ENCODE results near the gene RAB6B.

The RAB6B gene

DNA sequence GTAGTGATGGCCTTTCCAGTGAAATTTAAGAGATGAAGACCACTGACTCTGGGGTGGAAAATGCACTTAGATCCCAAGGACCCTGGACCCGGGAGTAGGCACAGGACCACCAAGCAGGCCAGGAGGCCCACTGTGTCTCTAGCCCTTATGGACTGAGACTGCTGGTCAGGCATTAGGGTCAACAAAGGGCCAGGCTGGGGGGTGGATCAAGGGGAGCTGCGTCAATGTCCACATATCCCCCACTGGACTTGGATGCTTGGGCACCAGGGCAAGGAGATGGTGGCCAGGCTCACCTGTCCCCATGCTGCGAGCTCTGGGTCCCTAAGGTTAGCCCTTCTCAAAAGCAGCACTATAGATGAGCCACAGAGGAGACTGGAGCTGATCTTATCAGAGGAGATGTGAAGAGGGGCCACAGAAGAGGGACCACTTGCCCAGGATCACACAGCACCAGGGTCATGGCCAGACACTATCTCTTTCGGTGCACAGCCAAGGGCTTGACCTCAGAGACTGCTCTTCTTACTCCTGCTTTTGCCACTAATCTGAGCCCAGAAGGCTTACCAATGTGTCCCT is 14.7 kb downstream of the RAB6B start:
- no peak for DNase-seq (ENCODE audit: low spot score)

DNA sequence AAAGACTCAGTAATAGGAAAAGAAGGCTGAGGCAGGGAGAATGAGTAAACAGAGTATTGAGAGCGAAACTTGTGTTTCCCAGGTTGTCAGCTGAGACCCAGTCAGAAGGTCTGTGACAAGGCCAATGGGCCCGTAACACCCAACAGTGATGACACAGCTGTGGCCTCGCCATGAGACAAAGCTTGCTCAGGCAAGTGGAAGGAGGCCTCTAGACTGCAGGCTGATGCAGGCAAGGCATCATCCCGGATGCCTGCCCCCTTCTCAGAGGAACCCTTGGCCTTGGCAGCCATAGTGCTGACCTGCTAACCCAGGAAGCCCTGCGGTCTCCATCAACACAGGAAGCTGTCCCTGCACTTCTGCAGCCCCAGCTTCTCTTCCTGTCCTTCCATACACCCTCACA is 15.4 kb downstream of the RAB6B start:
- DNase-seq (ENCODE audit: low spot score) = no peak

DNA sequence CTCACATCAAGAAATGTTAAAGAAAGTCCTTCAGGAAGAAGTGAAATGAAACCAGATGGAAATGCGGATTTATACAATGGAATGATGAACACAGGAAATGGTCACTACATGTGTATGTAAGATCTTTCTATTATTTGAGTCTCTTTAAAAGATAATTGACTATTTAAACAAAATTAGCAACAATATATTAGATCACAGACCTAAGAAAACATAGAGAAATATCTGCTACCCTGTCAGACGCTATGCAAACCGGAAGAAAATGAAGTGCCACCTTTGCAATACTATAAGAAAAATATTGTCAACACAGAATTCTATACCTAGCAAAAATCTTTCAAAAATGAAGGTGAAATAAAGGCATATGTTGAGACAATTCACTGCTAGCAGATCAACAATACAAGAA is 17.2 kb downstream of the RAB6B start:
- no peak for DNase-seq (ENCODE audit: low spot score)

DNA sequence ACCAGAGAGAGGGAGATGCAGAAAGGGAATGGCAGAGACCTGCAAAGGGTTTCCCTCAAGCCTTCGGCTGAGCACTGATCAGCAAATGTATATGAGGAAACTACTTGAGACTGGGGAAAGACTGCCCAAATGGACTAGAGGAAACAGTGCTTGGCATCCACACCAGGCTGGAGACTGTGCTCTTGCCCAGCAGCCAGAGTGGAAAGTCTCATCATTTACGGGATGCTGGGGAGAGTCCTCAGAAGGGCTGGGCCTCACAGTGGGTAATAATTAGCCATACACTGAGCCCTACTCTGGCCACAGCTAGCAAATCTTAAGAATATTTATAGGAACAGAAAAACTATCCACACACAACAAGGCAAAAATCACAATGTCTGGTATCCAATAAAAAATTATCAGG is 18.5 kb downstream of the RAB6B start:
- no peak for DNase-seq (ENCODE audit: low spot score)

DNA sequence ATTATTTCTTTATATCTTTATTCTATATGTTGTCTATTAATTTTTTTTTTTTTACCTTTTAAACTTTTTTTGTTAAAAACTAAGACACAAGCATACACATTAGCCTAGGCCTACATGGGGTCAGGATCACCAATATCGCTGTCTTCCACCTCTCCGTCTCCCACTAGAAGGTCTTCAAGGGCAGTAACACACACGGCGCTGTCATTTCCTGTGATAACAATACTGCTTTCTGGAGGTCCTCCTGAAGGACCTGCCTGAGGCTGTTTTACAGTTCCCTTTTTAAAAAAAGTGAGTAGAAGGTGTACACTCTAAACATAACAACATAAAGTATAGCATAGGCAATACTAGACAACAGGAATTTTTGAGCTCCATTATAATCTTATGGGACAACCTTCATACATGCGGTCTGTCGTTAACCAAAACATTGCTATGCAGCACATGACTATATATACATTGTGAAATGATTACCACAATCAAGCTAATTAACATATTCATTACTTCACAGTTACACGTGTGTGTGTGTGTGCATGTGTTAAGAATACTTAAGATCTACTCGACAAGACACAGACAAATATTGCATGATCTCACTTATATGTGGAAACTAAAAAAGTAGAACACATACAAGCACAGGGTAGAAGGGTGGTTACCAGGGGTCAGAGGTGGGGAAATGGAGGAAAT is 20.8 kb downstream of the RAB6B start:
- DNase-seq (ENCODE audit: low spot score) = no peak

DNA sequence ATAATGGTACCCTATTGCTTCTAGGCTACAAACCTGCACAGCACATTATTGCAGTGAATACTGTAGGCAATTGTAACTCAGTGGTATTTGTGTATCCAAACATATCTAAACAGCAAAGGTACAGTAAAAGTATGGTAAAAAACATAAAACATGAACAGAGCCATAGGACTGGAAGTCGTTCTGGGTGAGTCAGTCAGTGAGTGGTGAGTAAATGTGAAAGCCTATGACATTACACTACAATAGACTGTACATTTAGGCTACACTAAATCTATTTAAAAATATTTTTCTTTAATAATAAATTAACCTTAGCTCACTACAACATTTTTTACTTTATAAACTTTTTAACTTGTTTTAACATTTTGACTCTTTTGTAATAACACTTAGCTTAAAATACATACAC is 21.3 kb downstream of the RAB6B start:
- no peak for DNase-seq (ENCODE audit: low spot score)

DNA sequence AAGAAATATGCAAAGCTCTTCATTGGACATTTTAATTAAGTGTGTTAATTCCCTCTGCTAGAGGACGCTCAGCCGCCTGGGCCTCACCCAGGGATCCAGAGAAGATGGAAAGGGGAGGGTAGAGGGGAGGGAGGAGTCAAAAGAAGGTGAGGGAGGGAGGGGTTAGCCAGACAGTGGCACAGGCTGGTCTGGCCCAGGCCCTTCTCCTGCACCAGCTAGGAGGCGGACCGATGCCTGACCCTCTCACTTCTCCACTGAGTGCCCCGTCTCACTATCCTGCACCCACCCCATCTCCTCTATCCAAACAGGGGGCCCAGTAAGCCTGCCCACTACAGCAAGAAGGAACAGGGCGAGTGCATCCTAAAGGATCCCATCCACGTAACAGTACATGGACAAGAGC is 22.9 kb downstream of the RAB6B start:
- no peak for DNase-seq (ENCODE audit: low spot score)

DNA sequence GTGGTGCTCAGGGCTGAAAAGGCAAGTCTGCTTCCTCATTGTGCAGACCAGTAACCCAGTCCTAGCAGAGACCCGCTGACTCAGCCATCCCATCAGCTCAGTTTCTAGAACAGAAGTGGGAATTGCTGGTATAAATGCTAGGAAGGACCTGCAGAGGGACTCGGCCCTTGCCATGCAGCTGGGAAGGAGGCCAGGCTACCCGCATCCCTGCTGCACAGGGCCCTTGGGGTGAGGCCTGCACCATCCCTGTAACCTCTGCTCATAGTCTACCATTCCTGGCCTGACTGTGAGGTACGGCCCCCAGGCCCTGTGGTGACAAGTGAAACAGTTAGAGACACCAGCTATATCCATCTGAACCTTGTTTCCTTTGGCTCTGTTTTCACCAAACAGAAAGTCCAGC is 23.5 kb downstream of the RAB6B start:
- no peak for DNase-seq (ENCODE audit: low spot score)

DNA sequence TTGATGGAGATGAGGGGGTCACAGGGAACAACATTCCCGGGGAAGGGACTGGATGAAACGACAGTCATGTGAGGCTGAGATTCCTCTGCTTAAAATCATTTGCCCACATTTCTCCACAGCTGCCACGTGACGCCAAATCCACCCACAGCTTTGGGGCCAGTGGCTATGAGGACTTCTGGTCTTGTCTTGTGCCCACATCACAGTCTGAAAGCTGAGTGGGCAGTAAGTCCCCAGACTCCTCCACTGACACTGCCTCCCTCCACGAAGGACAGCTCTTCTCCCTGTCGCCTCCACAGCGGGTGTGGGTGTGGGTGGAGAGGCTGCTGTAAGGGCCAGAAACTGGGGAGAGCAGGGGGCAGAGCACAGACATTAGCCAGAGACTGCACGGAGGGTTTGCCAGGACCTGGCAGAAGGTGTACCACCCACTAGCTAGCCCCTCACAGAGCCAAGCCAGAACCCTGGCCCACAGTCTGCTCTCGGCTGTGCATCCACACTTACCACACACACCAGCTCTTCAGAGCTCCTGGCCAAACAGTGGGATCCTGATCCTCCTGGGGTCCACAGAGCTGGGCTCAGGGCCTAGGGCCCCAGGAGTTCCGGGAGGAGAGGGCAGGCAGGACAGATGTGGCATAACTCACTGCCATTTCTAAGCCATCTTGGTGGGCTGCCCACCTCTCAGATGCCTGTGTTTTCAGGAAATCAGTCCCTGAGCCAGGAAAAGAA is 24.2 kb downstream of the RAB6B start:
- no peak for DNase-seq (ENCODE audit: low spot score)

DNA sequence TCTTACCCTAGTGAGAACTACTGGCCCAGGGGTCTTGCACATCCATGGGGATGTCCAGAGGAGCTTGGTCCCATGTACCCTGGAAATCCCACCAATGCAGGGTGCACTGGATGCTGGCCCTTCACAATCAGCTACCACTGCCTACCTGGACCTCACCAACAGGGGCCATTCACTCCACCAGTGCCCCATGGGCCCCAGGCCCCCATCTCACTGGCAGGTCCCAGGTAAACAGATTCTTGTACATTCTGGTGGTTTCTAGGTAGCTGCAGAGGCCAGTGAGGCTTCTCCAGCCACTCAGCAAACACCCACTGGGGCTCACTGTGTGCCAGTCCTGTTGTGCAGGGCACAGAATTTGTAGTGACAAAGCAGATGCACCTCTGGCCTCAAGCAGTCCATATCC is 24.9 kb downstream of the RAB6B start:
- no peak for DNase-seq (ENCODE audit: low spot score)

DNA sequence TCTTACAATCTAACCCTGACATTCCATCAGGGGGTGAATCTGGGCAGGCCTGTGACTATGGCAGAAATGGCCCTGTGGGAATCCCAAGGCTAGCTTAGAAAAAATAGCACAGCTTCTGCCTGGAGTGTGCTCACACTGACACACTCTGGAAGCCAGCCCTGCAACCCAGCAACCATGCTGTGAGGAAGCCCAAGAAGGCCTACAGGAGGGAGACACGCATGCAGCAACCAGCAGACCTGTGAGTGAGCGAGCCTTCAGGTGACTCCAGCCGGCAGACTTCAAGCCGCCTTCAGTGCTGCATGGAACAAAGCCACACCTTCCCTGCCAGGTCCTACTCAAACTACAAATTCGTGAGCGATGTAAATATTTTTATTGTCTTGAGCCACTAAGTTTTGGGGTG is 26.1 kb downstream of the RAB6B start:
- DNase-seq (ENCODE audit: low spot score) = no peak

DNA sequence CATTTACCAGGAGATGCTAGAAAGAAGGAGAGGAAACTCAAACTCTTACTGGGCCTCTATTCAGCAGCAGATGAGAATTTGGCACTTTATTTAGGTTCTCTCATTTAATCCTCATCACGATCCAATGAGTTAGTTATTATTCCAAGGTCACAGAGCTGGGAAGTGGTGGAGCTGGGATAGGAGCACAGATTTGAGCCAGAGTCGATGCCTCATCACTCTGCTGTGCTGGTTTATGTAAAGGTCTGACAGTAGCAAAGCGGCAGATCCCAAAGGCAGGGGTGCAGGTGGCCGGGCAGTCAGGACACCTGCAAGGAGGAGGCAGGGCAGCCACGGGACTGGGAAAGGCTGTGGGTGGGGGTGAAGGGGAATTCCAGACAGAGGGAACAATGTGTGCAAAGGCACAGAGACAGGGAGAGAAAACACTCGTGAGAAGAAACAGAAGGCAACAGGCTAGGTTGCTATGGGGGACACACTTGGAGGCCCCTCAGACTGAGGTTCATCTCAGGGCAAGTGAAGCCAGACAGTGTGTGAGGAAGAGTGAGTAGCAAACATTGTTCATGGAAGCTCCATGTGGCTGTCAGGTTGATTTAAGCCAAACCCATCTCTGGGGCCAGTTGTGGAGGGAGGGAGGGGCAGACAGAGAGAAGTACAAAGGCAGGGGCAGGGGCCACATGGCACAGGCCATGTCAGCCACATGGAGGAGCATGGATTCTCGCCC is 26.8 kb downstream of the RAB6B start:
- no peak for DNase-seq (ENCODE audit: low spot score)

DNA sequence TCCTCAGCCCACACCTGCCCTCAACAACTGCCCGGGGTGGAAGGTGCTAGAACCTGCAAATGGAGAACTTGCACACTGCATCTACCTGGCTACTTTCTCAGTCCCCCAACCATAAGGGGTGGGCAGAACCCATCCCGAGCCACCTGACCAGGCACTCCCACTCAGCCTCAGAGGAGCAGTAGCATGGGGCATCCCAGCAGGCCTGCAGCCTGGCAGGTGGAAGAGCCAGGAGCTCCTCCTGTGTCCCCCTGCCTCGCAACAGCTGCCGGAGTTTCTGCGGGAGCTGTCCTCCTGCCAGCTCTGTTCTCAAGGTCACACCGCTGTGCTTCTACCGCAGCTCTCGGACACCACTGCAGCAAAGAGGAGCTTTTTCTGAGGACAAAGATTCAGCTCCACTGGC is 27.5 kb downstream of the RAB6B start:
- no peak for DNase-seq (ENCODE audit: low spot score)

DNA sequence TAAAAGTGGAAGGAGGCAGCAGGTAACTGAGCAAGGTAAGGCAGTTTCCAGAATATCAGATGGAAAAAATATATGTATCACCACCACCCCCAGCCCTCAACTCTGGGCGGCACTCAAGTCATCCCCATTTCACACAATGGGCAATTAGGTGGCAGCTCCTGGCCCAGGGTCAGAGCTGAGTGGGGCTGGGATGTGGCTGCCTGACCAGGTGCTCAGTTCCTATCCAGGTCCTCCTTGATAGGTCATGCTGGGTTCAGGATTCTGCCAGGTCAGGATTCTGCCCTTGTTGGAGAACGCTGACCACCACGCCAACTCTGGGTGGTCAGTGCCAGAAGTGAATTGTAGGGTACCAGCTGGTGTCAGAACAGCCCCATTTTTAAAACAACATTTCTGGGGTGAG is 29.5 kb downstream of the RAB6B start:
- no peak for DNase-seq (ENCODE audit: low spot score)

DNA sequence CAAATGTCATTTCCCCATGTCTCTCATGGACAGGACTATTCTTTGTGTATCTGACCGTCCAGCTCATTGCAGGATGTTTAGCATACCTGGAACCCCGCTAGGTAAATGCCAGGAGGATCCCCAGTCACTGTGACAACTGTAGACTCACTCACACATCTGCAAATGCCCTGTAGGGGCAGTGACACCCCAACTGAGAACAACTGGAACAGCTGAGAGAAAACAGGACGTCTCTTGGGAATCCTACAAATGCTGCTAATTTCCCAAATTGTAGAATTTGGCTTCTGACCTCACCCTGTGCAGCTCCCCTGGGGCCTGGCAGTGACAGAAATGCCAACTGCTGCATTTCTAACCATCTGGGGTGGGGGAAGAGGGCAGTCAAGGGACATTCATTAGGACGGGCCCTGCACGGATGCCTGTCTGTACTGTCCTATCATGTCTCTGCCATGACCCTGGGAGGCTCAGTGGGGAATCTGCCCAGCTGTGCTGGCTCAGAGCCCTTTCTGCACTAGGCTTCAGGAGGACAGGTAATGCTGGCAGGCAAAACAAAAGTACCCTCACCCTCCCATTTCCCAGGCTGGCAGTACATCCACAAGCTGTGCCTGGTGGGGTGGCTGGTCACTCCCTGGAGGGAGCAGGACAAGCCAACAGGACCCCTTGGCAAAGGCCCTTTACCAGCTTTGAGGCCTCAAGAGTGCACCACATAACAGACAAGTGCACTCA is 30.4 kb downstream of the RAB6B start:
- no peak for DNase-seq (ENCODE audit: low spot score)

DNA sequence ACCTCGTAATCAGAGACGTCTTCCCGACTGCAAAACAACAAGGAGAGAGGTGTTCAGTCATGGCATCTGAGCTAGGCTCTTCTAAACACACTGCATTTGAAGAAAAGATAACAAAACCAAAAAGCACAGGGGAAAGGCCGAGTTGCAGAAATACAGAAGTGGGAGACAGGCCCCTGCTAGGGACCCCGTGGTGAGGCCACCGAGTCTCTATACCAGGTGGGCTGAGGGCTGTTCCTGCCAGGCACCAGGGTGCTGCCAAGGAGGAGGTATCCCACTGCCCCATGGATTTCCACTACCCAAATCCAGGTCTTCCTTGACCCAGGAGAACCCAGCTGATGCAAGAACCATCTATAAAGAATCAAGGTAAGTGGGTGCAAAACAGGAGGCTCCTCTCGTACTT is 31.1 kb downstream of the RAB6B start:
- DNase-seq (ENCODE audit: low spot score) = no peak

DNA sequence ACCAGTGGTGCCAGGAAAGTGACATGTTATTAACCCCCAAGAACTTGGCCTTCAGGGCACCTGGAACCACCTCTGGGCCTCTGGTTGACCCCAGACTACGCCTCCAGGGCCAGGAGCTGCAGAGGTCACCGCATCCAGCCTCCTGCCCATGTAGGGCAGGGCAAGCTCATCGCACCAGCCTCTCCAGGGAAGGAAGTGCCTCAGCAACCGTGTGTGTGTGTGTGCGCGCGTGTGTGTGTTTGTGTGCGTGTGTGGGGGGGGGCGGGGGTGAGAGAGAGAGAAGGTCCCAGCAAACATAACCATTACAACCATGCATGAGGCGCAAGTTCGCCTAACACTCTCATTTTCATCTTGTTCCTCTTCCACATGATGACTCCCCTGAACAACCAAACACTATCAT is 31.8 kb downstream of the RAB6B start:
- DNase-seq (ENCODE audit: low spot score) = no peak

DNA sequence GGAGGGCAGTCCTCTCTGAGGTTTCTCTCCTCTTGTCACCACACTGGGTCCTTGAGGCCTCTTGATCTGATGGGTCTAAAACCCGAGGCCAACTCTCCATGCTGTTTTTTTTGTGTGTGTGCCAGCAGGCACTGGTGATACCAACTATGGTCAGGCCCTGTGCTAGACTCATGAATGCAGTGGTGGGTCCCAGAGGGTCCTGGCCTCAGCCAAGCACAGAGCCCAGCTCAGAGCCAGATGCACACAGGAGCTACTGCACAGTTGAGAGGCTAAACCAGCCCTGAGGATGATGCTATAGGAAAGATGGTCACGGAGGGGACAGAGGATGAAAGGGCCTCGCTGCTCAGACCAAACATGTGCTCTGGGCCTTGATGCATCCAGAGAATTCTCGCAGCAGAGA is 33.5 kb downstream of the RAB6B start:
- DNase-seq (ENCODE audit: low spot score) = no peak

DNA sequence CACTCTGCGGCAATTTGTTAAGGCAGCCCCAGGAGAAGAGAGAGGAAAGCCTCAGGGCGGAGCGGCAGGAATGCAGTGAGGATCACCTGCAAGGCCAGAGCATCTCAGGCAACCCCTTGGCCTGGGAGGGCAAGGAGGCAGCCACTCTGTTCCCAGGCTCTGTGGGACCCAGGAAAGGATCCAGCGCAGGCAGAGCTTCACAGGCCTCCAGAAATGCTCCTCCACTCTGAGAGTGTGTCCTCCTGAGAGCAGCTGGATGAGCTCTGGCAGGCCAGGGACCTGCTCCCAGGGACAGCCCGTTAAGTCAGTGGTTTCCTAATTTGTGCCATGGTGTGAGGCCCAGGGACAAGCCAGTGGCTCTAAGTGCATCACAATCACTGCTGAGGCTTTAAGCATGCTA is 35.2 kb downstream of the RAB6B start:
- DNase-seq (ENCODE audit: low spot score) = no peak

DNA sequence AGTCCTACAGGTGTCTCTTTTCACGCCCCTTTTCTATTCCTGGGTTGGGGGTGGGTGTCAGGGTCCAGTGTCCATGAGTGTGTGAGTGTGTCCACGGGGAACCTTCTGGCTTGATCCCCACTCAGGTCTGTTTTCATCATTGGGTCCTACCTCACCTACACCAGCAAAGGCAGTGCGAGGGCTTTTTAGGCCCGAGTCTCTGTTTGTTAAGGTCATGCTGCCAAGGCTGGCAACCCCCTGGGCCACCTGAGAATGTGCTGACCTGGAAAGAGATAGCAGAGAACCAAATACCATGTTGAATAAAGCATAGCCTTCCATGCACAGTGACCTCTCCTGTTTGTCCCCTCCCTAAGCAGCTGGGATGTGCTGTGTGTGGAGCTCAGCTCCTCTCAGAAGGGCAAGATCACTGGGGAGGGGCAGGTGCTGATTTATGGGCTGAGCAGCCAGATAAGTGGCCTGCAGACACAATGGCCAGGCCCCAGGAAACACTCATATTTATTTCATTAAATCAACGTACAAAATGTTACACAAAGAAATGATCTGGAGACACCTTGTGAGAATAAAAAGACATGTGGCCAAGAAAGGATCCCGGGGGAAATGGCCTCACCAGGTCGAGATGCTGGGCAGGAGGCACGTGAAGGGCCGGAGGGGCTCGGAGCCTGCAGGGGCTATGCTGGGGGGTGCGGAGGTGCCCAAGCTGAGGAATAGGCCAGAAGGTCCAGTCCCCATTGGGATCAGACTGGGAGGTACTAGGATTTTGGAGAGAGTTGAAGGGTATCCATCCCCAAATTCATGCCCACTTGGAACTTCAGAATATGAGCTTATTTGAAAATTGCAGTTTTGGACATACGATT is 36.1 kb downstream of the RAB6B start:
- no peak for DNase-seq (ENCODE audit: low spot score)

DNA sequence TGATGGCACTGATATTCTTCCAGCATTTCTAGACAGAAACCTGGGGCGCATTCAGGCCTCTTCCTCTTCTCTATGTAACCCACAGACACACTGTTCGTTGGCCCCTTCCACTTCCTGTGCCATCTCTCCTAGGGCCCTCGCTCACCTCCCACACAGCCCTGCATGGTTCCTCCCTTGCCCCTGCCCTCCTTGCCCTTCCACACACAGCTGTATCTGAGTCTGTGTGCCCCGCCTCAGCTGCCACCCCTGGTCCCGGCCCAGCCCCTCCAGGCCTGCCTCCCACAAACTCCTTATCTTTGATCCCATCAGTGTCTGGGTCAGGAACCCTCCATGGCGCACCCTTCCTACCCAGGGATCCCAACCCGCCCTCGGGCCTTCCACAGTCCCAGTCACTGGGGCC is 37.9 kb downstream of the RAB6B start:
- DNase-seq (ENCODE audit: low spot score) = no peak

DNA sequence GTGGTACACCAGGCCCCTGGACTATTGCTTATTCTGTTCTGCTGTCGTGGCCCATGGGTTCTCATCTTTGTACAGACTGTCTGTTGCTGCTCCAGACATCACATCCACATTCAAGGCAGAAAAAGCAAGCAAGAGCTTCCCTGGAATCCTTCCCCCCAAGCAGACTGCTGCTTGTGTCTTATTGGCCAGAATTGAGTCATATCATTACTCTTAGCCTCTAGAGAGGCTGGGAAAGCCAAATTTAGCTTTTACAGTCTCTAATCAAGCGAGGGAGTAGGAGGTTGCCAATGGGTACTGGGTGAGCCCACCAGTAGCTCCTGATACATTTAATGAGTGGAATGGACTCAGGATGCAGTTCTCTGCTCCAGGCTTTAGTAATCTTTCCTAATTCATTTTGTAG is 39.4 kb downstream of the RAB6B start:
- DNase-seq (ENCODE audit: low spot score) = no peak
